CD4-positive, alpha-beta T cell treated with Interleukin-6 at 100 ng/mL for 8 hours (primary cell): ENCODE data around the gene CCDC33.
A peak's percentile ranks its signal among the peaks of the same experiment; 100 is the strongest.

ENCODE experiments used
- DNase-seq: peaks from one replicate; pipeline ENCODE4 v3.0.0-alpha.2; 2020; ENCODE audit warnings: mixed read lengths, low spot score

Gene CCDC33

GRCh38 chr15:74364936-74365597 is 128.9 kb downstream of the CCDC33 start:
- no peak for DNase-seq

- DNase-seq: no peak
These were observed 129.7 kb downstream of the CCDC33 start for GRCh38 chr15:74365598-74366445.

- DNase-seq: no peak
These were observed 131.2 kb downstream of the CCDC33 start, which contains the start of gene CYP11A1 for GRCh38 chr15:74367296-74367854. Gene CYP11A1 (minus strand): TSS chr15:74367646. CDS start chr15:74367585, 61 bp downstream.

GRCh38 chr15:74368121-74368520 is 132.0 kb downstream of the CCDC33 start:
- DNase-seq: no peak

GRCh38 chr15:74369084-74369745 is 133.1 kb downstream of the CCDC33 start:
- DNase-seq: no peak

GRCh38 chr15:74369756-74370155 is 133.6 kb downstream of the CCDC33 start:
- no peak for DNase-seq

GRCh38 chr15:74370471-74370870 is 134.3 kb downstream of the CCDC33 start:
- DNase-seq: no peak

- DNase-seq: no peak
These were observed 137.0 kb downstream of the CCDC33 start for GRCh38 chr15:74373056-74373650.

- DNase-seq: peak; percentile 95
These were observed 137.9 kb downstream of the CCDC33 start for GRCh38 chr15:74373731-74374647.

GRCh38 chr15:74374648-74375302 is 138.6 kb downstream of the CCDC33 start:
- no peak for DNase-seq

GRCh38 chr15:74375303-74375693 is 139.2 kb downstream of the CCDC33 start:
- peak; percentile 80 for DNase-seq

GRCh38 chr15:74376226-74376625 is 140.1 kb downstream of the CCDC33 start:
- DNase-seq: no peak

- DNase-seq: no peak
These were observed 140.9 kb downstream of the CCDC33 start for GRCh38 chr15:74376825-74377581.

GRCh38 chr15:74377831-74378766 is 142.0 kb downstream of the CCDC33 start:
- DNase-seq: no peak

GRCh38 chr15:74378848-74379247 is 142.7 kb downstream of the CCDC33 start:
- DNase-seq: no peak

GRCh38 chr15:74380361-74381189 is 144.4 kb downstream of the CCDC33 start:
- DNase-seq: no peak

GRCh38 chr15:74381190-74381453 is 145.0 kb downstream of the CCDC33 start:
- no peak for DNase-seq

GRCh38 chr15:74381481-74381880 is 145.4 kb downstream of the CCDC33 start:
- no peak for DNase-seq
